Activated CD4-positive, alpha-beta T cell treated with anti-CD3 and anti-CD28 coated beads, Interleukin-10, Interleukin-2, amounts not matched to agents 100 ng/mL and 50 ng/mL, durations not matched to agents 16 hours and 8 hours (primary cell): ENCODE data around the gene TRIM46.
A peak's percentile ranks its signal among the peaks of the same experiment; 100 is the strongest.

Experiments used
- DNase-seq: peaks from one replicate; pipeline ENCODE4 v3.0.0-alpha.2; 2020

TRIM46 gene

DNA sequence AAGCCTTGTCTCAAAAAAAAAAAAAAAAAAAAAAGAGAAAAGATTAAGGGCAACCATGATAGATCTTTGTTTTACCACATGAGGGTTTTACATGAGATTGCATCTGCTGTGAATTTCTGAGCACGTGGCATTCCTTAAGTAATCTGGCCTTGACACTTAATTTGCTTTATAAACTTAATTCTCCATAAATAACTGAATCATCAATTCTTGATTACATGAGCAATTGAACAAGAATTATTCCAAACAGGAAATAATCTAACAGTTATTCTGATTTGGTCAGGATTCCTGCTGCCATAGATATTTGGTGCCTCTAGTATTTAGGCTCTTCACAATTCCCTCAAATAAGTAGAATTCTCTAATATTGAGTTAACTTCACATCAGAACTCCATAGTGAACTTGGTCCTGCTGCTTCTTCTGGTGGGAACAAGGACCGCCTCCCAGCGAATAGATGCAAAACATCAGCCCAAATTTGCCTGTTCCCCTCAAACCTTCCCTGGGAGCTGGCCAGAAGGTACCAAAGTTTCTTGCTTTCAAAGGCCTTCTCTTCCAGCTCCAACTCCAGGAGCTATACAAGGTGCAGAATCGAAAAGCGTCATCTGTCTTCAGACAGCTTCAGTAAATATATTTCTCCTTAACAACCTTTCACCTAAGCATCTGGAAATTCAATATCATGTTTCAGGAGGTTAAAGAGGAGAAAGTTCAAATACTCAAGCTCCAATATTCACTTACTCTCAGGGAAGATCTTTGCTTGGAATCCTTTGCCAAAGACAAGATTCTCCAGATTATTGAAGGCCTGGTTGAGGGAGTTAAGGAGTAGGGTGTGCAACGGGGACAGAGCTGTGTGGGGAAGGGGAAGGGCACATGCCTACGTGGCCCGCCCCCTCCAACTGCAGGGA is 1.6 kb upstream of the TRIM46 start:
- no peak for DNase-seq

GRCh38 chr1:155172732-155173477 is 744 bp upstream of the TRIM46 start, which contains the start of gene KRTCAP2:
TSS of gene KRTCAP2 (minus strand) at chr1:155173304. CDS start at chr1:155173224, 80 bp downstream.
- DNase-seq, result peak; percentile 98

DNA sequence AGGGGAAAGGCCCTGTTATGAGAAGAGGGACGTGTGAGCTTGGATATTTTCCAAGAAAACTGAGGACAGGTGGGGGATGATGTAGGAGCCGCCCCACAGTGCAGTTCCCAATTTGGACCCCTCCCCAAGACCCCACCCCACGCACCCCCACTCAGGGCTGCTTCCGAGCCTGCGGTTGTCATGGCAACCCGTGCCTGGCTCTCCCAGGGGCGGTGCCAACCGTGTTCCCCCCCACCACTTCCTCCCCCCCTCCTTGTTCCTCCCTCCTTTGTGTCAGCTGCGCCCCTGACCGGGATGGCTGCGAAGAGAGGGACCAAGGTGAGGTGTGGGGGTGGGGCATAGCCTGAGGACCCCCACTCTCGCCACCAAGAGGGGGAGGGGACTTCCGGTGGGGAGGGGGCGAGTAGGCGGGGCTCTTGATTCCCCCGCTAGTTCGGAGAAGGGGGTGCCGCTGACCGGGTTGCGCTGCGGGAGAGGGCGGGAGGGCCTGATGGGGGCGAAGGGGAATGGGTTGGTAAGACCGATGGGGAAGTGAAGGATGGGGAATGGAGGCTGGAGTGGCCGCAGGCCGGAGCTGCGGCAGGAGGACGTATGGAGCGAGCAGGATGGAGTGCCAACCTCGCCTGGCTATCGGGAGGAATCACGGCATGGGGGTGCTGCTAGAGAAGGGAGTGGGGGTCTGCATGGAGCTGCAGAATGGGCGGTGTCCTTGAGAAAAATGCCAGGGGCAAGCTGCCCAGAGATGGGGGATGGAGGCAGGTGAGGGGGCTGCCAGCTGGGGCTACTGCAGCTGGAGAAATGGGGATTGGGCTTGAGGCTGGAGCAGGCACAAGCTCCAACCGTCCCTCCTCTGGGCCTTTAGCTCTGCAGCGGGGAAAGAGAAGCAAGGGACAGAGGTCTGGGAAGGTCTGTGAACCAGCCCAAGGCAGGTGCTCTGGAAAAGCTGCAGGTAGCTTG is 953 bp downstream of the TRIM46 start:
- DNase-seq, result peak; percentile 67

DNA sequence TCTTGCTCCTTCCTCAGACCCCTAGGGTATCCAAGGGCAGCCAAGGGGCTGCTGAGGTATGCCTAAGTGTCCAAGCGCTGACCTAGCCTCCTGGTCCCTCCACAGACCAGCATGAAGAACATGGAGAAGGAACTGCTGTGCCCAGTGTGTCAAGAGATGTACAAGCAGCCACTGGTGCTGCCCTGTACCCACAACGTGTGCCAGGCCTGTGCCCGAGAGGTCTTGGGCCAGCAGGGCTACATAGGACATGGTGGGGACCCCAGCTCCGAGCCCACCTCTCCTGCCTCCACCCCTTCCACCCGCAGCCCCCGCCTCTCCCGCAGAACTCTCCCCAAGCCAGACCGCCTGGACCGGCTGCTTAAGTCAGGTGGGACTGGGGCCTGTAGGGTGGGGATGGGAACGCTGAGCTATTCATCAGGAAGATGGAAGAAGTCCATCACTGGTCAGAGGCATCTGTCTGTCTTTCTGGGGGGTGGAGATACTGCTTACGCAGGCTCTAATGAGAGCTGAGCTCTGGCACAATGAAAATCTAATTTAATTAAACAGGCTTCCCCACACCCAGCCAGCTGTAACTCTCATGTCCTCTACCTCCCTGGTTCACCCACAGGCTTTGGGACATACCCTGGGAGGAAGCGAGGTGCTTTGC is 1.8 kb downstream of the TRIM46 start:
- DNase-seq, result no peak

- DNase-seq, result peak; percentile 52
These were observed 2.3 kb downstream of the TRIM46 start for GRCh38 chr1:155175927-155176371.

- peak; percentile 90 for DNase-seq
These were observed 3.0 kb downstream of the TRIM46 start for GRCh38 chr1:155176544-155177071.

DNA sequence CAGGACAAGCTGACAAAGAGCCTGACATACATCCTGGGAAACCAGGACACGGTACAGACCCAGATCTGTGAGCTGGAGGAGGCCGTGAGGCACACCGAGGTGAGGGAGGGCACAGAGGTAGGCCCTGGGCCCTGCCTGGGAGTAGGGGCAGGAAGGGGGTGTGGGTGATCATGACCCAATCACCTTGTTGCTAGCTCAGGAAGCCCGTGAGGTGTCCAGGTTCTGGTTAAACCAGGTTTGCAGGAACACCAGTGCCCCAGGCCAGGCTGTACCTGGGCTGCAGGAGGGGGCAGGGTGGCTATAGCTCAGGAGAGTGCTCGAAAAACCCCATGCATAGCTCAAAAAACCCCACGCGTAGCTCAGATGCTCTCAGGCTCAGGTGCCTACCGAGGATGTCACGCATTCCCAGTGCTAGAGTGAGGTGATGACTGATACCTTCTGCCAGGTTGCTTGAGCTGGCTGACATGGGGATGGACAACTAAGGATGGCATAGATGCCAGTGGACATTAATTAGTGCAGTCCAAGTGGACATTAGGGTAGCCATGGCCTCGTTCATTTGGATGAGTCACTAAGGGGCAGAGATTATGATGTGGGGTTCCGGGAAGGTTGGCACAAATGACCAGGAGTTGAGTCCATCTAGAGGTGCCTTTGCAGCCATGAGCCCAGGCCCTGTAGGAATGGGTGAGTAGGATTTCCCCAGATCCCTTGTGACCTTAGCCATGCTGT is 3.7 kb downstream of the TRIM46 start:
- no peak for DNase-seq

DNA sequence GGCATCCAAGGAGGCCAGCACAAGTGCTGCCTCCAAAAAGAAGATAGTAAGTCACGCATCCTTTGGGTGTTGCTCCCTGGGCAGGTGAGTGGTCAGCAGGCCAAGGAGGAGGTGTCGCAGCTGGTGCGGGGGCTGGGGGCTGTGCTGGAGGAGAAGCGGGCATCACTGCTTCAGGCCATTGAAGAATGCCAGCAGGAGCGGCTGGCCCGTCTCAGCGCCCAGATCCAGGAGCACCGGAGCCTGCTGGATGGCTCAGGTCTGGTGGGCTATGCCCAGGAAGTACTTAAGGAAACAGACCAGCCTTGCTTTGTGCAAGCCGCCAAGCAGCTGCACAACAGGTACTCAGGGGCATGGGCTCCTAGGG is 4.3 kb downstream of the TRIM46 start:
- DNase-seq, result no peak

DNA sequence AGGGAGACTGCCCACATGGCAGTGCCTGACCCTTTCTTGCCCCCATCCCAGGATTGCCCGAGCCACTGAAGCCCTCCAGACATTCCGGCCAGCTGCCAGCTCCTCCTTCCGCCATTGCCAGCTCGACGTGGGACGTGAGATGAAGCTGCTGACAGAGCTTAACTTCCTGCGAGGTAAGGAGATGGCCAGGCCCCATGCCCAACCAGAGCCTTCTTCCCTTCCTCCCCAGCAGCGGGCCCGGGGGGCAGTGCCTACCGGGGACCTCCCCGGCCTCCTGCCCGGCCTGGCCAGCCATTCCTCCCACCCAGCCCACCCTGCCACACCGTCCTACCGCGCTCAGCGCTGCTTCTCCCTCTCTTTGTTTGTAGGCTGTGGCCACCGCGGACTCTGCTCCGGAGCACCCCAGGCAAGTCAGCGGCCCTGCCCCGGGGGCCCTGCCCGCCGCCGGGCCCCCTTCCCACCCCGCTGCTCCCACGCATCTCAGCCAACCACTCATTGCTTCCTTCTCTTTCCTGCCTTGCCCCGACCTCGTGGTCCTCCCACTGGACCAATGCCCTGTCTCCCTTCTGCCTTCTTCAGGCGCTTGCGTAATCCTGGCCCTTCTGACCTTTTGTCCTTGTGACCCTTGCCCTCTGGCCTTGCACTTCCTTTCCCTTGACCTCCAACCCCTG is 4.9 kb downstream of the TRIM46 start:
- DNase-seq, result no peak

DNA sequence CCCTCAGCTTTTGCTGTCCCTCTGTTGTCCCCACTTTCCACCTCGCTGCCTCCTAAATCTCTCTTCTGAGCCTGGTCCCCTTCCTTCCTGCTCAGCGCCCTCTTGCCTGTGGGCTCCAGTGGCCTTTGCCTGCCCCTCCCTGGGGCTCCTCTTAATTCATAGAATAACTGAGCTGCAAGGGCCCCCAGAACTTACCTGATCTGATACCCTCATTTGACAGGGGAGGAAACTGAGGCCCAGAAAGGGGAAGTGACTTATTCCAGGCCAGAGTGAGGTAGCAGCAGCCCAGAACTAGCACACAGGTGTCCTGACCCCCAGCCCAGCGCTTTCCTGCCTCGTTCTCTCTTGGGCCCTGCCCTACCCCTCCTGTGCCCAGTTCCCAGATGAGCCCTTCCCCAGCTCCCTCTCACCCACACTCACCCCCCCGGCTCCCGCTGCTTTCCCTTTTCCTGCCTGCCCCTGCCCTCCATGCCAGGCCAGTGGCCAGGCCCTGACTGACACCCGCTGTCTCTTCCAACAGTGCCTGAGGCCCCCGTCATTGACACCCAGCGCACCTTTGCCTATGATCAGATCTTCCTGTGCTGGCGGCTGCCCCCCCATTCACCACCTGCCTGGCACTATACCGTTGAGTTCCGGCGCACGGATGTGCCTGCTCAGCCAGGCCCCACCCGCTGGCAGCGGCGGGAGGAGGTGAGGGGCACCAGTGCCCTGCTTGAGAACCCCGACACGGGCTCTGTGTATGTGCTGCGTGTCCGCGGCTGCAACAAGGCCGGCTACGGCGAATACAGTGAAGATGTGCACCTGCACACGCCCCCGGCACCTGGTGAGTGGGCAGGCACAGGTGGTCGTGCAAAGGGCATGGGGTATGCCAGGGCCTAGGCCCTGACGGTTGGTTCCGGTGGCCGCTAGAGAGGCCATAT is 5.7 kb downstream of the TRIM46 start:
- DNase-seq, result no peak

DNA sequence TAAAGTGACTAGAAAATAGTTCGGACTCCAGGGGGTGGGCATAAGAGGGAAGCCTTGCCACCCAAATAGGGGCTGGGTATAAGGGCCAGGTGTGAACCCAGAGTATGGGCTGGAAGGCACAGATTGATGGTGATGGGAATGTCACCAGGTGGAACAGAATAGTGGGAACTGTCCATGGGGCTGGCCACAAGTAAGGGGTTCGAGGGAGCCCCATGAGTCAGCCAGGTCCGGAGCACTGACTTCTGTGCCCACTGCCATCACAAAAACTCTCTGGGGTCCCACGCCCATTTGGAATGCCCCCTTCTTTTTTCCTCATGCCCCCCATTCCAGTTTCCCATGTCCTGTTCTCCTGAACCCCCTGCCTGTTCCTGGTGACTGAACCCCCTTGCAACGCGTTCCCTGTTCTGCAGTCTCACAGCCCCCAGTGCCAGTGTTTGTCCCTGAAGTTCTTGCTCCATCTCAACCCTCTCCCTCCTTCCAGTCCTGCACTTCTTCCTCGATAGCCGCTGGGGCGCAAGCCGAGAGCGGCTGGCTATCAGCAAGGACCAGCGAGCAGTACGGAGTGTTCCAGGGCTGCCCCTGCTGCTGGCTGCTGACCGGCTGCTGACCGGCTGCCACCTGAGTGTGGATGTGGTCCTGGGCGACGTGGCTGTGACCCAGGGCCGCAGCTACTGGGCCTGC is 7.9 kb downstream of the TRIM46 start:
- no peak for DNase-seq

GRCh38 chr1:155182052-155182550 is 8.5 kb downstream of the TRIM46 start:
- DNase-seq, result no peak

DNA sequence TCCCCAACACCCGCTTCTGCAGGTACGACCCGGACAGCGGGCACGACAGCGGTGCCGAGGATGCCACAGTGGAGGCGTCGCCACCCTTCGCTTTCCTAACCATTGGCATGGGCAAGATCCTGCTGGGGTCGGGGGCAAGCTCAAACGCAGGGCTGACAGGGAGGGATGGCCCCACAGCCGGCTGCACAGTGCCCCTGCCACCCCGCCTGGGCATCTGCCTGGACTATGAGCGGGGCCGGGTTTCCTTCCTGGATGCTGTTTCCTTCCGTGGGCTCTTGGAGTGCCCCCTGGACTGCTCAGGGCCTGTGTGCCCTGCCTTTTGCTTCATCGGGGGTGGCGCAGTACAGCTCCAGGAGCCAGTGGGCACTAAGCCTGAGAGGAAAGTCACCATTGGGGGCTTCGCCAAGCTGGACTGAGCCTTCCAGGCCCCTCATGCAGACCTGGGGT is 10.1 kb downstream of the TRIM46 start:
- no peak for DNase-seq

DNA sequence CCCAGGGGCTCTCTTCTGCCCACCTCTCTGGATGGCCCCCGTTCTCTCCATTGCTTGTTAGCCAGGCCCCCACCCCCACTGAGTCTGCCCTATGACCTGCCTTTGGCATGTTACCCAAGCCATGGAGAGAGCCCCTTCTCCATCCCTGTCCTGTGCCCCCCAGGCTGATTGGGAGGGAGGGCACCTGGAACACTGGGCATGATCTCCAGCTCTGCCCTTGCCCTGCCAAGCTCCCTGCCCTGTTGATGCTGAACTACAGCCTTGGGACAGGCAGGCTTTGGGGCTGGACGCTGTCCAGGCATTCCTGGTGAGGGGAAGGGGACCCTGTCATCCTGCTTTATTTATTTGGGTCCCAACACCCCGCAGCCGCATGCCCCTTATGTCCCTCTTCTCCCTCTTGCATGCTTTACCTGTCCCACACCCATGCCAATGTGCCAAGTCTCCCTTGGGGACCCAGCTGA is 10.7 kb downstream of the TRIM46 start:
- no peak for DNase-seq

GRCh38 chr1:155184835-155185782 is 11.5 kb downstream of the TRIM46 start:
- no peak for DNase-seq

DNA sequence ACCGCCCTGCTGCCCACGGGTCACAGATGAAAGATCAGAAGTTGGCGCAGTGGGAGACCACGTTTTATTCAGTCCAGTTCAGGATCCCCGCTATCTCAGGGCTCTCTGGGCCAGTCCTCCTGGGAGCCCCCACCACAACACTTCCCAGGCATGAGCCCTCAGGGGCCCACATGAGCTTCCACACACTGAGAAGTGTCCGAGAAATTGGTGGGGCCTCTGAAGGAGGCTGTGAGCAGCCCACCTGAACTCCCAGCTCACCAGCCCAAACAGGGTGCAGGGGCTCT is 12.1 kb downstream of the TRIM46 start:
- DNase-seq, result no peak

DNA sequence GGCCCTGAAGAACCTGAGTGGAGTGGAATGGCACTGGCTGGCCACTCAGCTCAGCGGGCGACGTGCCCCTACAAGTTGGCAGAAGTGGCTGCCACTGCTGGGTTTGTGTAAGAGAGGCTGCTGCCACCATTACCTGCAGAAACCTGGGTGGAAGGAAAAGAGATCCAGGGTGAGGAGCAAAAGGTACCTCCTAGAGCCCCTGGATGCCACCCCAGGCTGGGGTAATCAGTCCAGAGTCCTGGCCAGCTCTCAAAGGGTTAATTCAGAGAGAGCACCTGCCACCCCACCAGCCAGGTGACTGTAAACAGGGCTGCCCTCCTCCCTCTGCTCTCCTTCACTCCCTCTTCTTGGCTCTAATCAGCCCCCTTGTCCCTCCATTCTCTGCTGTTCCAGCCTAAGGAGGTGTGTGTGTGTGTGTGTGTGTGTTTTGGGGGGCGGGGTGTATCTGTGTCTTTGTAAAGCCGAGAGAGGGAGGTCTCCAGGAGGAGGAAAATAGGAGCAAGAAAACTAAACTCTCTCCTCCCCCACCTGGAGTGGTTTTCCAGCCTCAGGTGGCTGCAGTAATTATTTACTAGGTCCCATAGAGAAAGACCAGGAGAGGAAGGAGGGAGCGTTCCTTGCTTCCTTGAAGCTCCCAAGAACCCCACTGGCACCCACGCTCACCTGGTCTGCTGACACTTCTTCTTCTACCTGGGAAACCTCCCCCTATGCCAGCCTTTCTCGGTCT is 12.6 kb downstream of the TRIM46 start:
- no peak for DNase-seq
